ENCODE results near the gene CCT8L2. TPM values are rescaled to one million over a fixed set of nuclear protein-coding genes. Genes with fewer than 3 reads are reported as not detected.
"Not testable (repeated sequence)": the region's sequence is repeated elsewhere in the genome, so short reads cannot be mapped to it uniquely, and the experiment has no call there.

Gene CCT8L2
- total and polyA plus RNA-seq, 2 donors (not counting 3 experiments of a cell fraction or from before 2014, with no cell fraction given): not detected

DNA sequence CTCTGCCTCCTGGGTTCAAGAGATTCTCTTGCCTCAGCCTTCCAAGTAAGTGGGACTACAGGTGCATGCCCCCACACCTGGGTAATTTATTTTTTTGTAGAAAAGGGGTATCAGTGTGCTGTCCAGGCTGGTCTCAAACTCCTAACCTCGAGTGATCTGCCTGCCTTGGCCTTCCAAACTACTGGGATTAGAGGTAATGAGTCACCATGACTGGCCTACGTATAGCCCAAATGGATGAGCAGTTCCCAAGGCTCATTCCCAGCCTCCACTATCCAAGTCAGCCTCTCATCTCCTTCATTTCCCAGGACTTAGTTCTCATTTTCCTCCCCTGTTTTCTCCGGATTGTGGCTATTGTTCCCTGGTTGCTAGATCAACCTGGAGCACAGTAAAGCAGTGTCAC is 5.6 kb downstream of the CCT8L2 start:
- TF ChIP-seq CTCF (IDR thresholded peaks at IDR 0.05; ENCODE audit: extremely low read depth in 1 of 2, insufficient read depth in 1 of 2, low read depth in 1 of 2, low read length in 2 of 2): no peak
- TF ChIP-seq, protein P1, sequence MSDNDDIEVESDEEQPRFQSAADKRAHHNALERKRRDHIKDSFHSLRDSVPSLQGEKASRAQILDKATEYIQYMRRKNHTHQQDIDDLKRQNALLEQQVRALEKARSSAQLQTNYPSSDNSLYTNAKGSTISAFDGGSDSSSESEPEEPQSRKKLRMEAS (IDR thresholded peaks at IDR 0.05; ENCODE audit: insufficient read depth, insufficient read length): no peak
- no peak for TF ChIP-seq POLR2A (IDR thresholded peaks at IDR 0.05; ENCODE audit: low read depth, low read length)
- TF ChIP-seq MYC (IDR thresholded peaks at IDR 0.05; ENCODE audit: low read depth, low read length): no peak
- no peak for TF ChIP-seq GATA2 (IDR thresholded peaks at IDR 0.05; ENCODE audit: insufficient read depth, insufficient read length, low read depth, low read length)
- H3K4me3 ChIP-seq (replicated peaks in 1 of 3; ENCODE audit: insufficient read depth in 1 of 3, low read depth in 1 of 3, low read length in 3 of 3): no peak overlapping the region
- dilution Hi-C loops (cut with MboI; ENCODE audit: extremely low pct_ligation_motif_present, low sequenced_read_pairs) (no loop called here), intact Hi-C loops (cut with micrococcal nuclease) (no loop called here)
- no peaks in the 10 kb centered on the region for H3K9me1 ChIP-seq (replicated peaks; ENCODE audit: control insufficient read depth, extremely low read depth, insufficient read depth, low read length)
- H3K4me2 ChIP-seq (ENCODE audit: insufficient read depth, low read length): no peak overlapping the region
- H3K9me3 ChIP-seq (replicated peaks; ENCODE audit: control insufficient read depth, insufficient read depth, low read length): no peaks in the 10 kb centered on the region
- FAIRE-seq: no peak
- no peaks in the 10 kb centered on the region for H4K20me1 ChIP-seq (replicated peaks; ENCODE audit: control insufficient read depth, extremely low read depth, insufficient read depth, low read length)
- H3K27me3 ChIP-seq (ENCODE audit: control insufficient read depth in 2 of 2, insufficient read depth in 2 of 2, low read length in 2 of 2): no peaks in the 10 kb centered on the region
- POLR2A ChIA-PET: no interaction called here
- H3K79me2 ChIP-seq (ENCODE audit: control insufficient read depth, insufficient read depth, low read length): no peaks in the 10 kb centered on the region
- CTCF ChIA-PET: no interaction called here
- no peak overlapping the region for H3K9ac ChIP-seq (replicated peaks; ENCODE audit: extremely low read depth, insufficient read depth, low read length)
- no peak overlapping the region for H2AFZ ChIP-seq (ENCODE audit: low read depth, low read length)
- H3K36me3 ChIP-seq (ENCODE audit: control insufficient read depth in 2 of 2, extremely low read depth in 1 of 2, insufficient read depth in 2 of 2, low read length in 2 of 2): no peaks in the 10 kb centered on the region
- no peaks in the 10 kb centered on the region for H3K4me1 ChIP-seq (ENCODE audit: control insufficient read depth, extremely low read depth, insufficient read depth, low read length)
- no peak overlapping the region for H3K27ac ChIP-seq (ENCODE audit: insufficient read depth, low read depth, low read length)
- no peak for DNase-seq (ENCODE audit: low read depth, low spot score)
- BruUV-seq (replicated peaks): no TSS peak

- no peak for DNase-seq (ENCODE audit: low read depth, low spot score)
- no peaks in the 10 kb centered on the region for H3K9me3 ChIP-seq (replicated peaks; ENCODE audit: control insufficient read depth, insufficient read depth, low read length)
- H3K4me3 ChIP-seq (replicated peaks in 1 of 3; ENCODE audit: insufficient read depth in 1 of 3, low read depth in 1 of 3, low read length in 3 of 3): no peak overlapping the region
- H2AFZ ChIP-seq (ENCODE audit: low read depth, low read length): no peak overlapping the region
- no peak overlapping the region for H3K27ac ChIP-seq (ENCODE audit: insufficient read depth, low read depth, low read length)
- no peaks in the 10 kb centered on the region for H3K4me1 ChIP-seq (ENCODE audit: control insufficient read depth, extremely low read depth, insufficient read depth, low read length)
- H3K79me2 ChIP-seq (ENCODE audit: control insufficient read depth, insufficient read depth, low read length): no peaks in the 10 kb centered on the region
- ChIA-PET CTCF (no interaction called here), POLR2A (no interaction called here)
- no peaks in the 10 kb centered on the region for H3K9me1 ChIP-seq (replicated peaks; ENCODE audit: control insufficient read depth, extremely low read depth, insufficient read depth, low read length)
- no peaks in the 10 kb centered on the region for H4K20me1 ChIP-seq (replicated peaks; ENCODE audit: control insufficient read depth, extremely low read depth, insufficient read depth, low read length)
- H3K36me3 ChIP-seq (ENCODE audit: control insufficient read depth in 2 of 2, extremely low read depth in 1 of 2, insufficient read depth in 2 of 2, low read length in 2 of 2): no peaks in the 10 kb centered on the region
- TF ChIP-seq, protein P1 (IDR thresholded peaks at IDR 0.05; ENCODE audit: insufficient read depth, insufficient read length): no peak
- TF ChIP-seq GATA2 (IDR thresholded peaks at IDR 0.05; ENCODE audit: insufficient read depth, insufficient read length, low read depth, low read length): no peak
- H3K27me3 ChIP-seq (ENCODE audit: control insufficient read depth in 2 of 2, insufficient read depth in 2 of 2, low read length in 2 of 2): no peaks in the 10 kb centered on the region
- intact Hi-C loops (cut with micrococcal nuclease) (no loop called here), dilution Hi-C loops (cut with MboI; ENCODE audit: extremely low pct_ligation_motif_present, low sequenced_read_pairs) (no loop called here)
- BruUV-seq (replicated peaks): no TSS peak
- FAIRE-seq: no peak
- no peak overlapping the region for H3K9ac ChIP-seq (replicated peaks; ENCODE audit: extremely low read depth, insufficient read depth, low read length)
- H3K4me2 ChIP-seq (ENCODE audit: insufficient read depth, low read length): no peak overlapping the region
Measured at GRCh38 chr22:16586170-16586569, 6.4 kb downstream of the CCT8L2 start.

GRCh38 chr22:16580872-16581271 is 11.7 kb downstream of the CCT8L2 start:
- H4K20me1 ChIP-seq (replicated peaks; ENCODE audit: control insufficient read depth, extremely low read depth, insufficient read depth, low read length); intact Hi-C loops (cut with micrococcal nuclease); H3K9ac ChIP-seq (replicated peaks; ENCODE audit: extremely low read depth, insufficient read depth, low read length); H3K9me1 ChIP-seq (replicated peaks; ENCODE audit: control insufficient read depth, extremely low read depth, insufficient read depth, low read length); H3K4me3 ChIP-seq (replicated peaks in 1 of 3; ENCODE audit: insufficient read depth in 1 of 3, low read depth in 1 of 3, low read length in 3 of 3); dilution Hi-C loops (cut with MboI; ENCODE audit: extremely low pct_ligation_motif_present, low sequenced_read_pairs); POLR2A ChIA-PET; H3K79me2 ChIP-seq (ENCODE audit: control insufficient read depth, insufficient read depth, low read length); FAIRE-seq; H3K4me1 ChIP-seq (ENCODE audit: control insufficient read depth, extremely low read depth, insufficient read depth, low read length); H3K36me3 ChIP-seq (ENCODE audit: control insufficient read depth in 2 of 2, extremely low read depth in 1 of 2, insufficient read depth in 2 of 2, low read length in 2 of 2); H3K4me2 ChIP-seq (ENCODE audit: insufficient read depth, low read length); H3K9me3 ChIP-seq (replicated peaks; ENCODE audit: control insufficient read depth, insufficient read depth, low read length); H3K27ac ChIP-seq (ENCODE audit: insufficient read depth, low read depth, low read length); DNase-seq (ENCODE audit: low read depth, low spot score); BruUV-seq (replicated peaks); H2AFZ ChIP-seq (ENCODE audit: low read depth, low read length); CTCF ChIA-PET; H3K27me3 ChIP-seq (ENCODE audit: control insufficient read depth in 2 of 2, insufficient read depth in 2 of 2, low read length in 2 of 2): not testable (repeated sequence)

All from endothelial cell of umbilical vein (primary cell).